GM20000 (cell line): Measurements from ENCODE around the gene PKP1.

ENCODE experiments used
- DNase-seq: peaks from one replicate; pipeline ENCODE4 v3.0.0; 2012; ENCODE audit warnings: low spot score
- TF ChIP-seq, protein P1 (sequence below): IDR thresholded peaks from 2 replicates; pipeline ENCODE4 v1.5.1; 2012; ENCODE audit warnings: mild to moderate bottlenecking, control low read depth; ENCODE audit errors: extremely low read depth, missing control alignments

PKP1 gene

DNA sequence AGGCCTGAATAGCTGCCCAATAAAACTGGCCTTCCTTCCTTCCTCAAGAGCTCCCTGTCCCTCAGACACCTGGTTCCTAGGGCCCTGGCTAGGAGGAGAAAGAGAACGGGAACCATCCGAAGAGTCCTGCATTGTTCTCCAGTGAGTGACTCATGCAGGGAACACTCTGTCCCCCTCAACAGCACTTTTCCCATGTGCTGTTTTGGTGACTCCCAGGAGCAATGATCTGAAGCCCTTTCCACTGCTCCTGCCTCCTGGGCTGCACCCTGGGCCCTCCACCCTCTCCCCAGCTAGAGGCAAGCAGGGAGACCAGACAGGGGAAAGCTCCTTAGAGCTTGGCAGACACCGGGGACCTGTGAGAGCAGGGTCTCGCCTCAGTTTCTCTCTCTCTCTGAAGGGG lies 75.3 kb downstream of the PKP1 start:
- TF ChIP-seq, protein P1, sequence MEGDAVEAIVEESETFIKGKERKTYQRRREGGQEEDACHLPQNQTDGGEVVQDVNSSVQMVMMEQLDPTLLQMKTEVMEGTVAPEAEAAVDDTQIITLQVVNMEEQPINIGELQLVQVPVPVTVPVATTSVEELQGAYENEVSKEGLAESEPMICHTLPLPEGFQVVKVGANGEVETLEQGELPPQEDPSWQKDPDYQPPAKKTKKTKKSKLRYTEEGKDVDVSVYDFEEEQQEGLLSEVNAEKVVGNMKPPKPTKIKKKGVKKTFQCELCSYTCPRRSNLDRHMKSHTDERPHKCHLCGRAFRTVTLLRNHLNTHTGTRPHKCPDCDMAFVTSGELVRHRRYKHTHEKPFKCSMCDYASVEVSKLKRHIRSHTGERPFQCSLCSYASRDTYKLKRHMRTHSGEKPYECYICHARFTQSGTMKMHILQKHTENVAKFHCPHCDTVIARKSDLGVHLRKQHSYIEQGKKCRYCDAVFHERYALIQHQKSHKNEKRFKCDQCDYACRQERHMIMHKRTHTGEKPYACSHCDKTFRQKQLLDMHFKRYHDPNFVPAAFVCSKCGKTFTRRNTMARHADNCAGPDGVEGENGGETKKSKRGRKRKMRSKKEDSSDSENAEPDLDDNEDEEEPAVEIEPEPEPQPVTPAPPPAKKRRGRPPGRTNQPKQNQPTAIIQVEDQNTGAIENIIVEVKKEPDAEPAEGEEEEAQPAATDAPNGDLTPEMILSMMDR = no peak
- DNase-seq = no peak

DNA sequence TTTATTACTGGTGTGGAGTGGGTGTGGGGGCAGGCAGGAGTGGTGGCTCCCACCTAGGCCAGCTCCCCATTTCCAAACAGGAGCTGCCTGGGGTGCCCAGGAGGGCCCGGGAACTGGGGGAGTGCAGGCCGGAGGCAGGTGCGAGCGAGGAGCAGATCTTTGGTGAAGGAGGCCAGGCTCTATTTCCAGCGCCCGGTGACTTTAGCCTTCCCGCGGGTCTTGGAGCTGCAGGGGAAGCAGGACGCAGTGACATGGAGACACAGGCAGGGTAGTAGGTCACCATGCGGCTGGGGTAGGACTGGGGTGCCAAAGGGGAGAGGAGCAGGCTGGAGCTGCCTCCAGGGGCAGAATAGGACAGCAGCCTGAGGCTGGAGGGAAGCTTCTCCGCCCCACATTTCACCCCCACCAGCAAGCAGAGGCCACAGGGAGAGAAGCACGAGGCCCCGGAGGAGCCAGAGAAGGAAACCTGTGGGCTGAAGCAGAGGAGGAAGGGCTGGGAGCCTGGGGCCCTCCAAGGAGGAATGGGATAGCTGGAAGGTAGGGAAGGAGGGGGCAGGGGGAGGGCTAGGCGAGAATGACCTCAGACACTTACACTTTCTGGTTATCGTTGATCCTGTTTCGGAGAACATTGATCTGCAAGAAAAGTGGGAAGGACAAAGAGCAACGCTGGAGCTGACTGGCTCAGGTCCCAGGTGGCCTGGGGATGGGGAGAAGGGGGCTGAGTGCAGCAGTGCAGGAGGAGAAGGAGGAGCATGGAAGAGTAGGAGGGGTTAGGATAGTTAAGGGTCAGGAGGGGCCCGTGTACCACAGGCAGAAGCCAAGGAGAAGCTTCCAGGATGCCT lies 75.9 kb downstream of the PKP1 start:
- TF ChIP-seq, protein P1 = no peak
- DNase-seq = no peak

DNA sequence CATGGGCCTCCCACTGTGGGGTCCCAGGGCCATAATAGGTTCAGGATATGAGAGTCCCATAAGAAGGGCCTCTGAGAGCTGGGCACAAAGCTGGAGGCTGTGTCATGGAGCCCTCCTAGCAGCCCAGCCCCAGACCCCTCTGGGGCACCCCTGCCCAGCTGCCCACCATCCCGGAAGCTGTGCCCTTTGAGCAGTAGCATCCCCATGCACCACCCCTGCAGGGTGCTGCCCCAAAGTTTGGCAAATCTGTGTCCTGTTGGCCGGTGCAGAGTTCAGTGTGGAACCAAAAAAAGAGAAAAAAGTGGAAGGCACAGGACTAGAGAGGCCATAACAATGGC lies 76.5 kb downstream of the PKP1 start:
- TF ChIP-seq, protein P1 = no peak

DNA sequence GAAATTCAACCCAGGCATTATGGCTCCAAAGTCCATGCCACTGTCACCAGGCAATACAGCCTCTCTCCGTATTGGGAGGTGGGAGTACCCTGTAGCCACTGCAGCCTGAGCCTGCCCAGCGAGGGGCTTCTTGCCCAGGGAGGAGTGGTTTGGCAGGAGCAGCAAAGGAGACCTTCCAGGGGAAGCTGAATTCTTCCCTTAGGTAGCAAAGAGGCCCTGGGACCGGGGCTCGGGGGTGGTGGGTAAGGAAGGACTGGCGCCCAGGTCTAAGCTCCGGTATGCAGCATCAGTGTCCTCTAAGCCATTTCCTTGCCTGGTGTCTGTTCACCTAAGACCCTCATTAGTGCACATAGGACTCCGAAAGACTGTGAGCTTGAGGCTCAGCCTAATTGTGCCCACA lies 77.2 kb downstream of the PKP1 start:
- TF ChIP-seq, protein P1 = no peak
- DNase-seq = no peak

More for the DNA sequence above, 76.5 kb downstream of the PKP1 start:
- DNase-seq = no peak

DNA sequence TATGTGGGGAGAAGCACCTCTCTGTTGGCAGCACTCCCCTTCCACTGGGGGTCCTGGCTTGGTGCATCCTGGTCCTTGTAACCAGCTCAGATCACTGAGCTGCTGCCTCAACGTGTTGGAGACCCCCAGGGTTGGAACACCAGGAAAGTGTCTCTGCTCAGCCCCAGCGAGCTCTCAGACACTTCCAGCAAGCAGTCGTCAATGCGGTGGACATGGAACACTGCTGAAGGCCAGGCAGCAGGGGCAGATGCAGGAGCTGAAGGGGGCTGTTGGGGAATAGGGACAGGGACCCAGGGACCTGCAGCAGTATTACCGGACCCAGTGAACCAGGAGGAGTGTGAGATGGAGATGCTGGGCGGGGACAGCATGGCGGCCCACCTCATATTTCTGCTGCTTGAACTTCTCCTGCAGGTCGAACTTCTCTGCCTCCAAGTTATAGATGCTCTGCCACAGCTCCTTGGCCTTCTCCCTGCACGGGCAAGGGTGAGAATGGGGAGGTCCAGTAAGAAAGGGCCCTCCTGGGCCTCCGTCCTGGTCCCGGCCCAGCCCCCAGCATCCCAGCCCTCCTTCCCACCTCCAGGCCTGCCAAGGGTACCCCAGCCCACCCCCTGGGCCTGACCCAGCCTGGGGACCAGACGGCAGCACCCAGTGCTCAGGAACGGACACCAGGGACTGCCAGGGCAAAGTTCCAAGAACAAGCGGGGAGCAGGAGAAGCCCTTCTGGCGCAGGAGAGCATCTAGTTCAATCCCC lies 77.8 kb downstream of the PKP1 start:
- TF ChIP-seq, protein P1 = no peak
- DNase-seq = no peak

DNA sequence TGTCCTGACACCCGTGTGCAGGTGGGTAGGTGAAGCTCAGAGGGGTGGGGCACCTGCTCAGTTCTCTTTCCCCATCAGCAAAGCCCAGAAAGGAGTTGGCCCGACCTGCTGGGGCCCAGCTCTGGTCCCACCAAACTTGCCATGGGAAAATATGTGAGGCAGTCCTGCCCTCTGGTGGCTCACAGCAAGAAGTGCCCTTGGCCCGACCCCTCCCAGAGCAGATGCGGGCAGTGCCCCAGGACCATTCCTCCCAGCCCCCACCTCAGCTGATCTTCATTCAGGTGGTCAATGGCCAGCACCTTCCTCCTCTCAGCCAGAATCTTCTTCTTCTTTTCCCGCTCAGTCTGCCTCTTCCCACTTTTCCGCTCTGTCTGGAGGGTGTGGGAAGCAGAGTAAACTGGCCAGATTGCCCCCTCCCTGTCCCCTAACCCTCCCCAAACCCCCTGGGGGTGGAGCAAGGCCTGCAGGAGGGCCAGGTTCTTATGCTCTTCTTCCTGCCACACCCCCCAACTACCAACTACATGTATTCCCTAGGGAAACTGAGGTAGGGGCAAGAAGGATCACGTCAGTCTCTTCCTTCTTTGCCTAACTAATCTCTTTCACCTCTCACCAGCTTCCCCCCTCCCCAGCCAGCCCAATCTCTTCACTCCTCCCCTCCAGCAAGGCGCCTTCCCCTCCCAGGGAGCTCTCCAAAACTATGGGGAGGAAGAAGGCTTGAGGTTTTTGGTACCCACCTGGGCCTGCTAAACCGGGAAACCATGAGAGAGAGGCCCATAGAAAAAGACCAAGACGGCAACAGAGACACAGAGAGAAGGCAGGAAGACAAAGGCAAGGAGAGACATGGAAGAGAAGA lies 78.6 kb downstream of the PKP1 start:
- TF ChIP-seq, protein P1 = peak; percentile 76
- DNase-seq = peak; percentile 80
